H54 (cell line): ENCODE results near the gene PCCA.
"Not testable (repeated sequence)": the region's sequence is repeated elsewhere in the genome, so short reads cannot be mapped to it uniquely, and the experiment has no call there.

Experiments
- DNase-seq: peaks from one replicate; pipeline ENCODE4 v3.0.0; 2011; ENCODE audit warnings: low spot score, mixed read lengths; ENCODE audit not compliant: insufficient read length
- FAIRE-seq: peaks from 3 replicates; lab custom pipeline; 2011; peaks lifted over from hg19 to GRCh38; lab: Jason Lieb, UNC
- POLR2A ChIP-seq: IDR thresholded peaks from 2 replicates; pipeline ENCODE4 v1.6.1; 2011; ENCODE audit warnings: low read depth, mild to moderate bottlenecking, low read length

Gene PCCA

DNA sequence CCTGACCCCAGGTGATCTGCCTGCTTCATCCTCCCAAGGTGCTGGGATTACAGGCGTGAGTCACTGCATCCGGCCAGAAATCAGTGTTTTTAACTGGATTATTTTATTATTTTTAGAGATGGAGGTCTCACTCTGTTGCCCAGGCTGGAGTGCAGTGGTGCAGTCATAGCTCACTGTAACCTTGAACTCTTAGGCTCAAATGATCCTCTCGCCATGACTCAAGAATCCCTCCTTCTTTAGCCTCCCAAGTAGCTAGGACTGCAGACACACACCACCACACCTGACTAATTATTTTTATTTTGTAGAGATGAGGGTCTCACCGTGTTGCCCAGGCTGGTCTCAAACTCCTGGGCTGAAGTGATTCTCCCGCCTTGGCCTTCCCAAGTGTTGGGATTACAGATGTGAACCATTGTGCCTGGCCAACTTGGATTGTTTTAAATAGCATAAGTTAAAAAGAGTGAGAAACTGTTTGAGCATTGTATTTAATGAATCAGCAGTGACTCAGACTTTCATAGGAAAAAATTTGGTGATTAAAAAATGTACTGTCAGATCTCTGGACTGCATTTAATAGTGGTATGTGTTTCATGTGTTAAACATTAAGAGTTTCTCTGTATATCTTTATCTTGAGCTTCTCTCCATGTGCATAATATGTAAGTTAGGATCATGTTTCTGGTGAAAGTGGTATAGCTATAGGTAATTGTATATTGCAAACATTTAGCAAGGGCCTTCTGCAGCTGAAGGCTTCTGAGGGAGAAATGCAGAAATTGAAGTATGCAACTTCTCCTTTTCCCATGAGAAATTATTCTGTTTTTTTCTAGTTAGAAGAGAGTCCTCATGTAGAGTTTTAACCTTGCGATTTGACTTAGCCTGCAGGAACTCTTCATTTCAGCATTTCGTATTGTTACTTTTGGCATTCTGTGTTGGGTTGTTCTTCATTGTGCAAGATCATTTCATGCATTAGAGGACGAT lies 121.2 kb downstream of the PCCA start:
- FAIRE-seq (peak; percentile 98), DNase-seq (peak; percentile 30)
- no peak for TF ChIP-seq POLR2A

- no peak for TF ChIP-seq POLR2A
- DNase-seq (no peak), FAIRE-seq (no peak)
These were observed 122.3 kb downstream of the PCCA start for GRCh38 chr13:100211016-100211710.

DNA sequence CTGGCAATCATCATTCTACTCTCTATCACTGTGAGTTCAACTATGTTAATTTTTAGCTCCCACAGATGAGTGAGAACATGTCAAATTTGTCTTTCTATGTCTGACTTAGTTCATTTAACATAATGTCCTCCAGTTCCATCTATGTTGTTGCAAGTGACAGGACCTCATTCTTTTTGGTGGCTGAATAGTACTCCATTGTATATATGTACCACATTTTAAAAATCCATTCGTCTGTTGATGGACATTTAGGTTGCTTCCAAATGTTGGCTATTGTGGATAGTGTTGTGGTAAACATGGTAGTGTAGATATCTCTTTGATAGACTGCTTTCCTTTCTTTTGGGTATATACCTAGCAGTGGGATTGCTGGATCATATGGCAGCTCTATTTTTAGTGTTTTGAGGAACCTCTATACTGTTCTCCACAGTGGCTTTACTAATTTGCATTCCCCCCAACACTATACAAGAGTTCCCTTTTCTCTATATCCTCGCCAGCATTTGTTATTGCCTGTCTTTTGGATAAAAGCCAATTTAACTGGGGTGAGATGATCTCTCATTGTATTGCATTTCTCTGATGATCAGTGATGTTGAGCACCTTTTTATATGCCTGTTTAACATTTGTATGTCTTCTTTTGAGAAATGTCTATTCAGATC lies 124.1 kb downstream of the PCCA start:
- FAIRE-seq (peak; percentile 91), DNase-seq (no peak)
- no peak for TF ChIP-seq POLR2A

DNA sequence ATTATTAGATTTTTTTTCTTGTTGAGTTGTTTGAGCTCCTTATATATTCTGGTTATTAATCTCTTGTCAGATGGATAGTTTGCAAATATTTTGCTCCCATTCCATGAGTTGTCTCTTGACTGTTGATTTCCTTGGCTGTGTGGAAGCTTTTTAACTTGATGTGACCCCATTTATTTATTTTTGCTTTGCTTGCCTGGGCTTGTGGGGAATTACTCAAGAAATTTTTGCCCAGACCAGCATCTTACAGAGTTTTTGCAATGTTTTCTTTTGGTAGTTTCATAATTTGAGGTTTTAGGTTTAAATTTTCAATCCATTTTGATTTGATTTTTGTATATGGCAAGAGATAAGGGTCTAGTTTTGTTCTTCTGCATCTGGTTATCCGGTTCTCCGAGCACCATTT lies 124.7 kb downstream of the PCCA start:
- DNase-seq (no peak), FAIRE-seq (peak; percentile 76)
- no peak for TF ChIP-seq POLR2A

GRCh38 chr13:100214886-100215285 lies 126.0 kb downstream of the PCCA start:
- DNase-seq (peak; percentile 49), FAIRE-seq (peak; percentile 99)
- no peak for TF ChIP-seq POLR2A

DNA sequence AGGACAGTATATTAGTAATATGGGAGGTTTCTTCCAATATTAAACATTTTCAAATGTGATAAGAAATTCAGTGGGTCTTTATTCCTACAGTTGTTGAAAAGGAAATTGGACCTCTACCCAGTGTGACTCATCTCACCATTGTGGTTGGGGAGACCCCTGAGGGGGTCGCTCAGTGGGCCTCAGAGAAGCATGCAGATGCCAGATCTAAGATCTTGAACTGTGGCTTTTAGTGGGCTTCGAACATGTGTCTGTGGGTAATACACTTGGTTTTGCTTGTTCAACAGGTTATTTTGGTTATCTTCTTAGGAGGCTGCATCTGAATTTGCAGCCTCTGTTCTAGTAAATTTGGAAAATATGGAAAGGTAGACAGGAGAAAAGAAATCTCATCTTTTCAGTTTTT lies 132.3 kb downstream of the PCCA start:
- FAIRE-seq = peak; percentile 6
- TF ChIP-seq POLR2A = no peak
- DNase-seq = no peak

DNA sequence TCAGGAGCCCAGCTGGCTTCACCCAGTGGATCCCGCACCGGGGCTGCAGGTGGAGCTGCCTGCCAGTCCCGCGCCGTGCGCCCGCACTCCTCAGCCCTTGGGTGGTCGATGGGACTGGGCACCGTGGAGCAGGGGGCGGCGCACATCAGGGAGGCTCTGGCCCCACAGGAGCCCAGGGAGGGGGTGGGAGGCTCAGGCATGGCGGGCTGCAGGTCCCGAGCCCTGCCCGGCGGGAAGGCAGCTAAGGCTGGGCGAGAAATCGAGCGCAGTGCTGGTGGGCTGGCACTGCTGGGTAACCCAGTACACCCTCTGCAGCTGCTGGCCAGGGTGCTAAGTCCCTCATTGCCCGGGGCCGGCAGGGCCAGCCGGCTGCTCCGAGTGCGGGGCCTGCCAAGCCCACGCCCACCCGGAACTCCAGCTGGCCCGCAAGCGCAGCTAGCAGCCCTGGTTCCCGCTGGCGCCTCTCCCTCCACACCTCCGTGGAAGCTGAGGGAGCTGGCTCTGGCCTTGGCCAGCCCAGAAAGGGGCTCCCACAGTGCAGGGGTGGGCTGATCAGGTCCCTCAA lies 135.2 kb downstream of the PCCA start:
- not testable (repeated sequence) for FAIRE-seq, DNase-seq

DNA sequence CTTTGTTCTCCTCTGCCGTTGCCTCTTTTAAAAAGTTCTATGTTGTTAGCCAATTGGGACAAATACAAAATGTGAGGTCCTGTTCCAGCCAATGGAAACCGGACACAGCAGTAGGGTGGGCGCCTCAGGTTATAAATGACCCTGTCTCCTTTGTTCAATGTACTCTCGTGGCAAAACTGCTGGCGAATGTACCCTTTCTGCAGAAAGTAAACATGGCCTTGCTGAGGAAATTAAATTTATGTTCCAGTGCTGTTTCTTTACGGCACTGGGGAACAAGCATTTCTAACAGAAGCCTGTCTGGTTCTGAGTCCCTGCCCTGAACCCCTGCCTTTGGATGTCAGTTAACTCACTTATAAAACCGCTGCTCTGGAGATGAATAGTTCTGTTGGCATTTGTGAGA lies 140.7 kb downstream of the PCCA start:
- no peak for FAIRE-seq
- no peak for TF ChIP-seq POLR2A
- no peak for DNase-seq

- no peak for DNase-seq
- FAIRE-seq = peak; percentile 95
- TF ChIP-seq POLR2A = no peak
These were observed 141.9 kb downstream of the PCCA start for GRCh38 chr13:100230769-100231149.

GRCh38 chr13:100231176-100231575 lies 142.3 kb downstream of the PCCA start:
- DNase-seq = no peak
- no peak for FAIRE-seq
- no peak for TF ChIP-seq POLR2A

DNA sequence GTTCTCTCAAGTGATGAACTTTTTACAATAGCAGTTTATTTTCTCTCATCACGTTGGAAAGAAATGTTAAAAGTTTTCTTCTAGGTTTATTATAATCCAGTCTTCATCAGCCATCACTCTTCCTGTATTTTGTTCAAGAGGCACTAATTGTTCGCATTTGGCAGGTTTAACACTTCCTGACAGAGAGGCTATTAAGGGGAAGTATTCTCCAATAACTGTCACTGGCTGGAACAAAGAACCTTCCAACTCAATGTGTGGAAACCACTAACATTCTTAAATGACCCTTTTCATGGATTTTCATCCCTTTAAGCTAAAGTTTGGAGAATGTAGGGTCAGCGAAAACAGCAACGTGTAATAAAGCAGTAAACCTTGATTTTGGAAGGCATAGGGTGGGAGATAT lies 145.1 kb downstream of the PCCA start:
- FAIRE-seq = no peak
- no peak for TF ChIP-seq POLR2A
- no peak for DNase-seq

GRCh38 chr13:100234524-100235136 lies 145.7 kb downstream of the PCCA start:
- TF ChIP-seq POLR2A = no peak
- no peak for DNase-seq
- no peak for FAIRE-seq

DNA sequence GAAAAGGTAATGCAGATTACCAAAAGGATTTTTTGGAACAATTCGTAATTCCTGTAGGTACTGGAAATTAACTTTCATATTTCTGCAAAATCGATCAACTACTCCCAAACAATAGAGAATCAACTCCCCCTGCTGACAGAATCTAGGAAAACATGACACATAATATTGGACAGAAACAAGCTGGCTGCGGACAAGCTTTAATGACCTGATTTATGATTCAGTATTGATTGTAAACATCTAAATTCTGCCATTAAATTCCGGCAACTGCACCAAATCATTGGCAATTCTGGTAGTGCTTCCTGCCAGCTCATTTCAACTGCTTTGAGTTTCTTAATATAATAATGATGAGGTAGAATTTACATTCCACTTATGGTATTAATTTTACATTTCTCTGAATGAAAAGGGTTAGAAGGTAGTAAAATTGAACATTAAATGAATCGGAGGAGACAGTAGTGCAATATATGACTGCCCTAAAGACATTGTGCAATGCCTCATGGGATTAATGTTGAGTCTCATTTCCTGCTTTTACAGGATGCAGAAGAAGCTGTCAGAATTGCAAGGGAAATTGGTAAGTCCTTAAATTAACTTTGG lies 146.5 kb downstream of the PCCA start:
- TF ChIP-seq POLR2A = no peak
- DNase-seq = peak; percentile 46
- FAIRE-seq = peak; percentile 100
